Endothelial cell of umbilical vein (primary cell): ENCODE results near the gene TOE1. TPM values are rescaled to one million over a fixed set of nuclear protein-coding genes. Genes with fewer than 3 reads are reported as not detected.

Source experiments
- BruUV-seq: library from RNA; stranded (reverse); fragments of 400-500 nt; replicated peaks from 2 replicates; lab custom pipeline; 2021; lab: Mats Ljungman, UMichigan
- CTCF ChIA-PET: fragments of 300-600, 350-600 bp; sonication (Branson Sonifier 250); formaldehyde crosslinking; loops from one replicate; lab custom pipeline; 2021; ENCODE audit warnings: antibody characterized with exemption, inconsistent platforms; lab: Charles Lee
- POLR2A ChIA-PET: fragments of 300-600, 350-600 bp; sonication (Branson Sonifier 250); formaldehyde crosslinking; loops from one replicate; lab custom pipeline; 2021; ENCODE audit warnings: antibody characterized with exemption, inconsistent platforms; lab: Charles Lee
- DNase-seq: peaks from one replicate; pipeline ENCODE4 v3.0.0-alpha.2; 2011; ENCODE audit warnings: low read depth, low spot score
- FAIRE-seq: peaks from 2 replicates; lab custom pipeline; 2011; peaks lifted over from hg19 to GRCh38; lab: Jason Lieb, UNC
- H2AFZ ChIP-seq: 2 replicates; pipeline ENCODE4 v1.6.0; 2012; ENCODE audit warnings: low read depth, low read length, control low read depth, inconsistent platforms
- H3K27ac ChIP-seq: 2 replicates; pipeline ENCODE4 v1.5.1; 2011; ENCODE audit warnings: low read depth, mild to moderate bottlenecking, control low read depth, low read length, moderate library complexity; ENCODE audit not compliant: insufficient read depth
- H3K27me3 ChIP-seq, 2 experiments: 2 replicates each; pipeline versions ENCODE4 v1.6.0 to v1.6.1; 2011; ENCODE audit warnings: low read length in 2 of 2, mixed read lengths in 1 of 2; ENCODE audit not compliant: control insufficient read depth in 2 of 2, insufficient read depth in 2 of 2
- H3K36me3 ChIP-seq, 2 experiments: 2 replicates in 1 of 2; 3 replicates in 1 of 2; pipeline ENCODE4 v1.5.1; 2011; ENCODE audit warnings: low read length in 2 of 2, mild to moderate bottlenecking in 1 of 2, moderate library complexity in 1 of 2; ENCODE audit not compliant: control insufficient read depth in 2 of 2, insufficient read depth in 2 of 2; ENCODE audit errors: extremely low read depth in 1 of 2
- H3K4me1 ChIP-seq: 3 replicates; pipeline ENCODE4 v1.5.1; 2011; ENCODE audit warnings: mild to moderate bottlenecking, low read length; ENCODE audit not compliant: control insufficient read depth, insufficient read depth; ENCODE audit errors: extremely low read depth
- H3K4me2 ChIP-seq: 2 replicates; pipeline ENCODE4 v1.6.1; 2011; ENCODE audit warnings: low read length, control low read depth, mixed read lengths; ENCODE audit not compliant: insufficient read depth
- H3K4me3 ChIP-seq, 3 experiments: fragments of 200-600 bp in 1 of 3; sonication (generic), shearing (Covaris generic) in 1 of 3; replicated peaks in 1 of 3; 2 replicates each; pipeline ENCODE4 v1.5.1; 2011 to 2016; ENCODE audit warnings: control low read depth in 3 of 3, low read length in 3 of 3, mild to moderate bottlenecking in 2 of 3, inconsistent platforms in 1 of 3, low read depth in 1 of 3, moderate library complexity in 1 of 3; ENCODE audit not compliant: insufficient read depth in 1 of 3
- H3K79me2 ChIP-seq: 2 replicates; pipeline ENCODE4 v1.6.0; 2012; ENCODE audit warnings: low read length, inconsistent platforms; ENCODE audit not compliant: control insufficient read depth, insufficient read depth
- H3K9ac ChIP-seq: replicated peaks from 2 replicates; pipeline ENCODE3; 2011; ENCODE audit warnings: low read length, control low read depth; ENCODE audit not compliant: insufficient read depth; ENCODE audit errors: extremely low read depth
- H3K9me1 ChIP-seq: replicated peaks from 3 replicates; pipeline ENCODE4 v1.6.0; 2011; ENCODE audit warnings: mild to moderate bottlenecking, low read length; ENCODE audit not compliant: control insufficient read depth, insufficient read depth; ENCODE audit errors: extremely low read depth
- H3K9me3 ChIP-seq: replicated peaks from 2 replicates; pipeline ENCODE4 v1.5.1; 2012; ENCODE audit warnings: low read length, inconsistent platforms; ENCODE audit not compliant: control insufficient read depth, insufficient read depth
- H4K20me1 ChIP-seq: replicated peaks from 2 replicates; pipeline ENCODE3; 2011; ENCODE audit warnings: mild to moderate bottlenecking, low read length; ENCODE audit not compliant: control insufficient read depth, insufficient read depth; ENCODE audit errors: extremely low read depth
- EZH2 ChIP-seq: IDR thresholded peaks from 2 replicates; pipeline ENCODE4 v1.6.1; 2012; ENCODE audit warnings: borderline replicate concordance, low read depth, mild to moderate bottlenecking, moderate library complexity, low read length, inconsistent platforms; ENCODE audit not compliant: severe bottlenecking
- FOS ChIP-seq: IDR thresholded peaks from 2 replicates; pipeline ENCODE4 v1.6.1; 2011; ENCODE audit warnings: mild to moderate bottlenecking, low read length, moderate library complexity, borderline replicate concordance; ENCODE audit not compliant: insufficient read depth
- GATA2 ChIP-seq: IDR thresholded peaks from 2 replicates; pipeline ENCODE4 v1.7.0; 2011; ENCODE audit warnings: low read depth, mild to moderate bottlenecking, moderate library complexity, mixed read lengths, low read length; ENCODE audit not compliant: insufficient read length, insufficient read depth
- JUN ChIP-seq: IDR thresholded peaks from 2 replicates; pipeline ENCODE4 v1.6.1; 2011; ENCODE audit warnings: borderline replicate concordance, low read depth; ENCODE audit not compliant: insufficient read length, insufficient read depth
- MYC ChIP-seq: IDR thresholded peaks from one replicate; pipeline ENCODE4 v1.6.1; 2011; ENCODE audit warnings: mild to moderate bottlenecking, low read depth, low read length
- POLR2A ChIP-seq: IDR thresholded peaks from 2 replicates; pipeline ENCODE4 v1.6.1; 2012; ENCODE audit warnings: low read depth, mild to moderate bottlenecking, control low read depth, low read length
- POLR2AphosphoS5 ChIP-seq: IDR thresholded peaks from 2 replicates; pipeline ENCODE4 v1.6.1; 2012; ENCODE audit warnings: low read depth, mild to moderate bottlenecking, control low read depth, low read length, moderate library complexity; ENCODE audit not compliant: insufficient read depth
- dilution Hi-C: fragments of 300-500 bp; cut with MboI; formaldehyde crosslinking; loops from one replicate; pipeline ENCODE4 v1.15.0; 2019; ENCODE audit warnings: low sequenced_read_pairs; ENCODE audit not compliant: extremely low pct_ligation_motif_present
- intact Hi-C: fragments of 100-400 bp; cut with micrococcal nuclease; formaldehyde crosslinking; loops from one replicate; pipeline ENCODE4 v1.10.0; 2022
- polyA plus RNA-seq, 4 experiments: library from polyadenylated mRNA; depleted of rRNA in 3 of 4; stranded (reverse) in 3 of 4; unstranded in 1 of 4; fragments of >200 nt; gene quantifications; 2 replicates each; pipeline versions ENCODE4 v1.2.1 to v1.2.3, GENCODE V29; 2011 to 2012; ENCODE audit warnings: missing spikeins in 1 of 4
- total RNA-seq: library from RNA; stranded (reverse); gene quantifications from 2 replicates; pipeline ENCODE4 v1.2.3, GENCODE V29; 2021
- TF ChIP-seq, protein P1 (sequence below): IDR thresholded peaks from 2 replicates; pipeline ENCODE4 v1.6.1; 2011; ENCODE audit not compliant: insufficient read depth, insufficient read length
- TF ChIP-seq, protein P2 (sequence below), 2 donors: IDR thresholded peaks; 1 replicate in 1 of 2; 2 replicates in 1 of 2; pipeline ENCODE4 v1.5.1; 2011; ENCODE audit warnings: low read length in 2 of 2, mild to moderate bottlenecking in 2 of 2, moderate library complexity in 2 of 2, control low read depth in 1 of 2, inconsistent platforms in 1 of 2, low read depth in 1 of 2; ENCODE audit not compliant: insufficient read depth in 1 of 2; ENCODE audit errors: extremely low read depth in 1 of 2

TOE1 gene
- total and polyA plus RNA-seq, 2 donors (not counting 3 experiments of a cell fraction or from before 2014, with no cell fraction given), result 16.3 to 24.9 TPM

DNA sequence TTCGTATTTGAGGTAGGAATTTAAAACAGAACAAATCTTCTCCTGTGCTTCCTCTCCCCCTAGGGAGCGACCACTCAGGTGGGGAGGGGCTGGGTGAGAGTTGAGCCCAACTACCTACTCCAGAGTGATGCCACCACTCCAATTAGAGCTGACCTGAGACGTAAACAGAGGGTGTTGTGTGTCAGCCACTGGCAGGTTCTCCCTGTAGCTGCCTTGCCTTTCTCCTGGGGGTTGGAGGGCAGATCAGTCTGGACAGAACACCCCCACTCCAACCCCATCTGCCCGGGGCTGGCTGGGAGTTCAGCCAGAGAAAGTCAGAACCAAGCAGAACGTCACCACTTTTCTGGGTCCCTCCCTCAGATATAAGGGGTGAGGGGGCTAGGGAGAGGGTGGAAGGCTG is 11.3 kb upstream of the TOE1 start:
- no peaks in the 10 kb centered on the region for H3K27me3 ChIP-seq
- FAIRE-seq (no peak), DNase-seq (no peak)
- no TSS peak for BruUV-seq
- intact Hi-C loops (no loop called here), dilution Hi-C loops (no loop called here)
- ChIA-PET CTCF (interaction anchor here (1.1 to 3.7 kb wide), 4 partner anchors 11 to 28 kb away, joined by 3 to 14 read pairs (median 8); partner anchors contain the start of genes MUTYH and TOE1), POLR2A (interaction anchor here (2.3 to 3.5 kb wide), 2 partner anchors 11 to 316 kb away, joined by 6 to 18 read pairs; partner anchors contain the start of genes MUTYH, TOE1 and UROD)
- no peak overlapping the region for H2AFZ ChIP-seq
- no peak overlapping the region for H3K9ac ChIP-seq
- H3K36me3 ChIP-seq, result no peaks in the 10 kb centered on the region
- H3K4me2 ChIP-seq, result no peak overlapping the region
- no peak overlapping the region for H3K27ac ChIP-seq
- H3K4me3 ChIP-seq, result no peak overlapping the region
- no peaks in the 10 kb centered on the region for H4K20me1 ChIP-seq
- TF ChIP-seq JUN (no peak), GATA2 (no peak), POLR2AphosphoS5 (no peak), POLR2A (no peak), FOS (no peak), MYC (no peak), EZH2 (no peak)
- TF ChIP-seq, protein P1, sequence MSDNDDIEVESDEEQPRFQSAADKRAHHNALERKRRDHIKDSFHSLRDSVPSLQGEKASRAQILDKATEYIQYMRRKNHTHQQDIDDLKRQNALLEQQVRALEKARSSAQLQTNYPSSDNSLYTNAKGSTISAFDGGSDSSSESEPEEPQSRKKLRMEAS, result no peak
- TF ChIP-seq, protein P2, sequence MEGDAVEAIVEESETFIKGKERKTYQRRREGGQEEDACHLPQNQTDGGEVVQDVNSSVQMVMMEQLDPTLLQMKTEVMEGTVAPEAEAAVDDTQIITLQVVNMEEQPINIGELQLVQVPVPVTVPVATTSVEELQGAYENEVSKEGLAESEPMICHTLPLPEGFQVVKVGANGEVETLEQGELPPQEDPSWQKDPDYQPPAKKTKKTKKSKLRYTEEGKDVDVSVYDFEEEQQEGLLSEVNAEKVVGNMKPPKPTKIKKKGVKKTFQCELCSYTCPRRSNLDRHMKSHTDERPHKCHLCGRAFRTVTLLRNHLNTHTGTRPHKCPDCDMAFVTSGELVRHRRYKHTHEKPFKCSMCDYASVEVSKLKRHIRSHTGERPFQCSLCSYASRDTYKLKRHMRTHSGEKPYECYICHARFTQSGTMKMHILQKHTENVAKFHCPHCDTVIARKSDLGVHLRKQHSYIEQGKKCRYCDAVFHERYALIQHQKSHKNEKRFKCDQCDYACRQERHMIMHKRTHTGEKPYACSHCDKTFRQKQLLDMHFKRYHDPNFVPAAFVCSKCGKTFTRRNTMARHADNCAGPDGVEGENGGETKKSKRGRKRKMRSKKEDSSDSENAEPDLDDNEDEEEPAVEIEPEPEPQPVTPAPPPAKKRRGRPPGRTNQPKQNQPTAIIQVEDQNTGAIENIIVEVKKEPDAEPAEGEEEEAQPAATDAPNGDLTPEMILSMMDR (IDR thresholded peaks at IDR 0.05; ENCODE audit: extremely low read depth in 1 of 2, insufficient read depth in 1 of 2, low read depth in 1 of 2, low read length in 2 of 2), result no peak
- no peaks in the 10 kb centered on the region for H3K9me3 ChIP-seq
- no peaks in the 10 kb centered on the region for H3K9me1 ChIP-seq
- H3K79me2 ChIP-seq, result peaks cover 7% of the 10 kb centered on the region
- peaks cover 18% of the 10 kb centered on the region for H3K4me1 ChIP-seq
